H1 (cell line): Measurements from ENCODE around the gene SRI. TPM values are rescaled to one million over a fixed set of nuclear protein-coding genes. Genes with fewer than 3 reads are reported as not detected.

ENCODE experiments used
- CTCF ChIA-PET: fragments of 300-600 bp; sonication (Branson Sonifier 250); formaldehyde crosslinking; loops from one replicate; lab custom pipeline; 2021; ENCODE audit not compliant: partially characterized antibody; lab: Charles Lee
- POLR2A ChIA-PET: fragments of 300-600 bp; sonication (Branson Sonifier 250); formaldehyde crosslinking; loops from one replicate; lab custom pipeline; 2021; ENCODE audit warnings: inconsistent platforms; ENCODE audit not compliant: partially characterized antibody; lab: Charles Lee
- DNase-seq, 2 experiments: peaks; one replicate each; pipeline versions ENCODE4 v3.0.0 to v3.0.0-alpha.2; 2010 to 2022; ENCODE audit warnings: low spot score in 2 of 2, low read depth in 1 of 2, mixed read lengths in 1 of 2
- FAIRE-seq: peaks from 2 replicates; lab custom pipeline; 2011; peaks lifted over from hg19 to GRCh38; lab: Jason Lieb, UNC
- H2AFZ ChIP-seq: 2 replicates; pipeline ENCODE4 v1.8.1; 2012; ENCODE audit warnings: low read length, inconsistent platforms
- H2AK5ac ChIP-seq: 2 replicates; pipeline ENCODE4 v1.6.1; 2013; ENCODE audit warnings: low read depth, low read length
- H2BK120ac ChIP-seq: replicated peaks from 2 replicates; pipeline ENCODE3; 2013; ENCODE audit warnings: low read depth, low read length, inconsistent platforms
- H2BK12ac ChIP-seq: 2 replicates; pipeline ENCODE4 v1.6.1; 2013; ENCODE audit warnings: low read depth, low read length
- H2BK15ac ChIP-seq: 2 replicates; pipeline ENCODE4 v1.6.1; 2013; ENCODE audit warnings: low read length
- H2BK20ac ChIP-seq: 2 replicates; pipeline ENCODE4 v1.6.1; 2013; ENCODE audit warnings: low read length
- H2BK5ac ChIP-seq: 2 replicates; pipeline ENCODE4 v1.6.1; 2013; ENCODE audit warnings: low read depth, low read length
- H3K14ac ChIP-seq: 2 replicates; pipeline ENCODE4 v1.6.1; 2013; ENCODE audit warnings: inconsistent platforms; ENCODE audit not compliant: insufficient read length
- H3K18ac ChIP-seq: 2 replicates; pipeline ENCODE4 v1.6.1; 2013; ENCODE audit warnings: low read length; ENCODE audit errors: extremely low read depth
- H3K23ac ChIP-seq: 2 replicates; pipeline ENCODE4 v1.6.1; 2013; ENCODE audit warnings: inconsistent platforms; ENCODE audit not compliant: insufficient read length
- H3K23me2 ChIP-seq: 2 replicates; pipeline ENCODE4 v1.6.1; 2013; ENCODE audit warnings: low read depth, low read length
- H3K27ac ChIP-seq: 2 replicates; pipeline ENCODE4 v1.6.1; 2011; ENCODE audit warnings: low read depth, low read length, inconsistent platforms
- H3K27me3 ChIP-seq, 4 experiments: replicated peaks in 1 of 4; 1 replicate in 1 of 4; 2 replicates in 3 of 4; pipeline versions ENCODE4 v1.6.1 to v1.8.1; 2011 to 2013; ENCODE audit warnings: low read length in 3 of 4, mild to moderate bottlenecking in 3 of 4, inconsistent platforms in 2 of 4, mixed read lengths in 2 of 4, moderate library complexity in 1 of 4; ENCODE audit not compliant: control insufficient read depth in 3 of 4, insufficient read depth in 3 of 4; ENCODE audit errors: extremely low read depth in 1 of 4
- H3K36me3 ChIP-seq, 4 experiments: 2 replicates each; pipeline versions ENCODE4 v1.6.1 to v1.8.1; 2011 to 2013; ENCODE audit warnings: mild to moderate bottlenecking in 4 of 4, low read length in 3 of 4, moderate library complexity in 2 of 4, control low read depth in 1 of 4, inconsistent platforms in 1 of 4; ENCODE audit not compliant: insufficient read depth in 4 of 4, control insufficient read depth in 2 of 4
- H3K4ac ChIP-seq: replicated peaks from 2 replicates; pipeline ENCODE3; 2013; ENCODE audit warnings: low read length, low read depth, mixed read lengths, inconsistent platforms; ENCODE audit not compliant: insufficient read length
- H3K4me1 ChIP-seq, 4 experiments: replicated peaks in 1 of 4; 1 replicate in 1 of 4; 2 replicates in 3 of 4; pipeline versions ENCODE4 v1.6.1 to v1.8.1; 2011 to 2013; ENCODE audit warnings: low read length in 3 of 4, inconsistent platforms in 2 of 4, mixed read lengths in 1 of 4; ENCODE audit not compliant: insufficient read depth in 4 of 4, control insufficient read depth in 3 of 4
- H3K4me2 ChIP-seq, 2 experiments: 2 replicates each; pipeline versions ENCODE4 v1.6.1 to v1.8.1; 2011 to 2013; ENCODE audit warnings: low read depth in 2 of 2, low read length in 2 of 2, control low read depth in 1 of 2, inconsistent platforms in 1 of 2, mild to moderate bottlenecking in 1 of 2; ENCODE audit not compliant: insufficient read depth in 1 of 2
- H3K4me3 ChIP-seq, 4 experiments: fragments of 200-600, 300-600 bp in 1 of 4; sonication (generic), shearing (Covaris generic), sonication (Bioruptor Twin) in 1 of 4; 2 replicates each; pipeline versions ENCODE4 v1.5.1 to v1.8.1; 2011 to 2016; ENCODE audit warnings: low read length in 4 of 4, low read depth in 3 of 4, control low read depth in 2 of 4, inconsistent platforms in 2 of 4, mild to moderate bottlenecking in 2 of 4, mixed read lengths in 1 of 4, moderate library complexity in 1 of 4; ENCODE audit not compliant: insufficient read depth in 2 of 4; ENCODE audit errors: extremely low read depth in 1 of 4
- H3K56ac ChIP-seq: replicated peaks from 2 replicates; pipeline ENCODE3; 2013; ENCODE audit warnings: low read depth, mild to moderate bottlenecking, mixed read lengths, low read length, inconsistent platforms; ENCODE audit not compliant: insufficient read length
- H3K79me1 ChIP-seq: 2 replicates; pipeline ENCODE4 v1.6.1; 2013; ENCODE audit warnings: low read depth, low read length, control low read depth
- H3K79me2 ChIP-seq, 2 experiments: 2 replicates each; pipeline versions ENCODE4 v1.6.1 to v1.8.1; 2012 to 2013; ENCODE audit warnings: low read length in 2 of 2, mild to moderate bottlenecking in 2 of 2, inconsistent platforms in 1 of 2; ENCODE audit not compliant: insufficient read depth in 2 of 2, control insufficient read depth in 1 of 2
- H3K9ac ChIP-seq, 4 experiments: replicated peaks in 1 of 4; 1 replicate in 1 of 4; 2 replicates in 3 of 4; pipeline versions ENCODE4 v1.6.1 to v1.8.1; 2011 to 2013; ENCODE audit warnings: low read depth in 3 of 4, low read length in 3 of 4, control low read depth in 2 of 4, mild to moderate bottlenecking in 2 of 4, moderate library complexity in 2 of 4, inconsistent platforms in 1 of 4; ENCODE audit errors: extremely low read depth in 1 of 4
- H3K9me3 ChIP-seq, 2 experiments: 2 replicates each; pipeline versions ENCODE4 v1.6.1 to v1.8.1; 2012 to 2013; ENCODE audit warnings: mild to moderate bottlenecking in 2 of 2, moderate library complexity in 2 of 2, control low read depth in 1 of 2, inconsistent platforms in 1 of 2, low read depth in 1 of 2, low read length in 1 of 2, mixed read lengths in 1 of 2; ENCODE audit not compliant: insufficient read depth in 2 of 2
- H4K20me1 ChIP-seq, 2 experiments: replicated peaks in 1 of 2; 2 replicates each; pipeline versions ENCODE3 to v1.8.1; 2011 to 2013; ENCODE audit warnings: inconsistent platforms in 2 of 2, low read length in 2 of 2, mild to moderate bottlenecking in 1 of 2; ENCODE audit not compliant: insufficient read depth in 2 of 2, control insufficient read depth in 1 of 2
- H4K5ac ChIP-seq: 2 replicates; pipeline ENCODE4 v1.6.1; 2013; ENCODE audit warnings: low read length, low read depth, mixed read lengths, inconsistent platforms; ENCODE audit not compliant: insufficient read length
- H4K8ac ChIP-seq: 2 replicates; pipeline ENCODE4 v1.8.0; 2013; ENCODE audit warnings: mild to moderate bottlenecking, moderate library complexity, low read length, inconsistent platforms; ENCODE audit not compliant: insufficient read depth; ENCODE audit errors: extremely low read depth
- H4K91ac ChIP-seq: replicated peaks from 2 replicates; pipeline ENCODE3; 2013; ENCODE audit warnings: low read length, mixed read lengths, inconsistent platforms; ENCODE audit not compliant: insufficient read length
- CBX5 ChIP-seq: fragments of 300-800, 300-1000 bp; sonication (generic); IDR thresholded peaks from 2 replicates; pipeline ENCODE4 v1.7.1; 2016; ENCODE audit warnings: antibody characterized with exemption, low read length, low read depth
- CEBPB ChIP-seq: IDR thresholded peaks from 2 replicates; pipeline ENCODE4 v1.6.1; 2012; ENCODE audit warnings: low read depth, low read length
- EP300 ChIP-seq, 2 experiments: IDR thresholded peaks; 1 replicate in 1 of 2; 2 replicates in 1 of 2; pipeline ENCODE4 v1.6.1; 2011 to 2012; ENCODE audit warnings: low read depth in 2 of 2, low read length in 2 of 2, mild to moderate bottlenecking in 2 of 2, borderline replicate concordance in 1 of 2, inconsistent platforms in 1 of 2, moderate library complexity in 1 of 2
- GTF2F1 ChIP-seq: IDR thresholded peaks from 2 replicates; pipeline ENCODE4 v1.6.1; 2012; ENCODE audit warnings: low read depth, low read length, improper control_type of control experiment, borderline replicate concordance
- KDM1A ChIP-seq: fragments of 200-600, 300-600 bp; sonication (generic); IDR thresholded peaks from 2 replicates; pipeline ENCODE4 v1.7.1; 2016; ENCODE audit warnings: mild to moderate bottlenecking, low read length, borderline replicate concordance
- PHF8 ChIP-seq: fragments of 200-600 bp; sonication (generic); conservative IDR thresholded peaks from 2 replicates; pipeline ENCODE4 v1.7.1; 2012; ENCODE audit warnings: low read depth, mild to moderate bottlenecking, inconsistent platforms, low read length, moderate library complexity
- RFX5 ChIP-seq: IDR thresholded peaks from 2 replicates; pipeline ENCODE4 v1.6.1; 2011; ENCODE audit warnings: low read depth, low read length, improper control_type of control experiment, borderline replicate concordance
- SAP30 ChIP-seq: fragments of 300-600 bp; sonication (generic); IDR thresholded peaks from 2 replicates; pipeline ENCODE4 v1.7.1; 2012; ENCODE audit warnings: low read length, moderate library complexity, mild to moderate bottlenecking, inconsistent platforms; ENCODE audit not compliant: insufficient read depth, insufficient replicate concordance
- SIX5 ChIP-seq: IDR thresholded peaks from 2 replicates; pipeline ENCODE4 v1.6.1; 2011; ENCODE audit warnings: mild to moderate bottlenecking, low read depth, low read length
- SRF ChIP-seq: IDR thresholded peaks from 2 replicates; pipeline ENCODE4 v1.6.1; 2011; ENCODE audit warnings: mild to moderate bottlenecking, low read depth, low read length, moderate library complexity
- TEAD4 ChIP-seq: IDR thresholded peaks from 2 replicates; pipeline ENCODE4 v1.6.1; 2012; ENCODE audit warnings: low read depth, low read length, inconsistent platforms, mixed read lengths
- YY1 ChIP-seq: IDR thresholded peaks from 2 replicates; pipeline ENCODE4 v1.6.1; 2011; ENCODE audit warnings: low read depth, mild to moderate bottlenecking, low read length
- polyA plus RNA-seq, 7 experiments: library from polyadenylated mRNA; depleted of rRNA in 3 of 7; stranded (reverse) in 5 of 7; unstranded in 2 of 7; fragments of >200 nt in 5 of 7; fragments of 200-250 nt in 2 of 7; gene quantifications; 1 replicate in 5 of 7; 2 replicates in 1 of 7; 4 replicates in 1 of 7; pipeline versions ENCODE4 v1.2.1 to v1.2.3, GENCODE V29; 2011 to 2013; ENCODE audit warnings: missing spikeins in 2 of 7, mixed read lengths in 2 of 7
- total RNA-seq: library from RNA; stranded (reverse); fragmentation: NEBNext Ultra II Directional; extraction: Animal tissue kit (Norgen Biotek cat#: 25700); gene quantifications from 2 replicates; pipeline ENCODE4 v1.2.1, GENCODE V29; 2021

SRI gene
- total and polyA plus RNA-seq, 2 of the 8 experiments (the other 6 are each of a cell fraction or from before 2014, with no cell fraction given), result 118 to 170 TPM

GRCh38 chr7:88205179-88205578 is 14.7 kb downstream of the SRI start:
- Histone ChIP-seq H3K23ac (no peak overlapping the region), H3K14ac (no peak overlapping the region), H4K5ac (no peak overlapping the region), H3K9ac (no peak overlapping the region), H3K4me2 (no peak overlapping the region), H3K23me2 (no peaks in the 10 kb centered on the region), H3K27ac (no peak overlapping the region), H4K91ac (no peak overlapping the region), H3K36me3 (peaks cover 2 to 69% (median 36%) of the 10 kb centered on the region in 4 experiments; a peak in 7 of 8 replicates), H4K8ac (no peak overlapping the region), H3K79me1 (no peaks in the 10 kb centered on the region), H2BK15ac (no peak overlapping the region), H3K18ac (no peak overlapping the region), H2BK120ac (no peak overlapping the region), H3K4me3 (no peak overlapping the region), H2BK20ac (no peak overlapping the region), H3K79me2 (no peaks in the 10 kb centered on the region), H3K9me3 (no peaks in the 10 kb centered on the region), H3K56ac (no peak overlapping the region), H2AFZ (no peak overlapping the region), H4K20me1 (no peaks in the 10 kb centered on the region), H2AK5ac (no peak overlapping the region), H3K4me1 (peaks cover 0 to 12% (median 10%) of the 10 kb centered on the region in 4 experiments; a peak in 3 of 7 replicates), H2BK5ac (no peak overlapping the region), H3K4ac (no peak overlapping the region), H2BK12ac (no peak overlapping the region), H3K27me3 (no peaks in the 10 kb centered on the region)
- FAIRE-seq (no peak), DNase-seq (no peak)
- no peak for TF ChIP-seq SIX5
- no peak for TF ChIP-seq YY1
- TF ChIP-seq CBX5, result no peak
- TF ChIP-seq SRF, result no peak
- no peak for TF ChIP-seq EP300 (IDR thresholded peaks at IDR 0.05; ENCODE audit: borderline replicate concordance in 1 of 2, low read depth in 2 of 2, low read length in 2 of 2)
- TF ChIP-seq GTF2F1, result no peak
- no peak for TF ChIP-seq KDM1A
- no peak for TF ChIP-seq SAP30
- no peak for TF ChIP-seq TEAD4
- no peak for TF ChIP-seq RFX5
- TF ChIP-seq CEBPB, result no peak
- TF ChIP-seq PHF8, result no peak
- CTCF ChIA-PET, result interaction anchor here (0.9 kb wide), 1 partner anchor 38 kb away, joined by 3 read pairs; no protein-coding TSS in a partner anchor
- POLR2A ChIA-PET, result interaction anchor here (1.2 kb wide), 1 partner anchor 9 kb away, joined by 5 read pairs; no protein-coding TSS in a partner anchor
